Measurements from ENCODE around the gene INPP5J.
"Not testable (repeated sequence)": the region's sequence is repeated elsewhere in the genome, so short reads cannot be mapped to it uniquely, and the experiment has no call there.

INPP5J gene

GRCh38 chr22:31161386-31161785 lies 38.6 kb downstream of the INPP5J start:
- H3K9me3 ChIP-seq (ENCODE audit: control insufficient read depth in 1 of 2, low read length in 2 of 2), result no peaks in the 10 kb centered on the region
- H3K4me3 ChIP-seq (ENCODE audit: low read depth in 1 of 2, low read length in 2 of 2), result peak overlapping the region; percentile 77 to 95
- no peaks in the 10 kb centered on the region for H3K27me3 ChIP-seq (ENCODE audit: low read depth, low read length)
- peak overlapping the region; percentile 91 for H3K27ac ChIP-seq (ENCODE audit: low read length)
- H3K36me3 ChIP-seq (ENCODE audit: control insufficient read depth in 1 of 2, insufficient read depth in 2 of 2, low read length in 2 of 2), result peaks cover 0 to 3% of the 10 kb centered on the region in 2 donors
- H3K4me1 ChIP-seq (ENCODE audit: control insufficient read depth in 1 of 2, insufficient read depth in 2 of 2, low read length in 2 of 2), result peaks cover 16 to 26% of the 10 kb centered on the region in 2 donors

- Histone ChIP-seq H3K36me3 (ENCODE audit: control insufficient read depth in 1 of 2, insufficient read depth in 2 of 2, low read length in 2 of 2) (peaks cover 1 to 3% of the 10 kb centered on the region in 2 donors), H3K4me1 (ENCODE audit: control insufficient read depth in 1 of 2, insufficient read depth in 2 of 2, low read length in 2 of 2) (peaks cover 16 to 26% of the 10 kb centered on the region in 2 donors), H3K9me3 (ENCODE audit: control insufficient read depth in 1 of 2, low read length in 2 of 2) (no peaks in the 10 kb centered on the region), H3K27ac (ENCODE audit: low read length) (peak overlapping the region; percentile 91), H3K4me3 (ENCODE audit: low read depth in 1 of 2, low read length in 2 of 2) (peak overlapping the region in 1 of 2 donors; percentile 77), H3K27me3 (ENCODE audit: low read depth, low read length) (no peaks in the 10 kb centered on the region)
Measured at GRCh38 chr22:31162015-31162765, 39.4 kb downstream of the INPP5J start.

- no peaks in the 10 kb centered on the region for H3K27me3 ChIP-seq (ENCODE audit: low read depth, low read length)
- no peak overlapping the region for H3K4me3 ChIP-seq (ENCODE audit: low read depth in 1 of 2, low read length in 2 of 2)
- H3K9me3 ChIP-seq (ENCODE audit: control insufficient read depth in 1 of 2, low read length in 2 of 2), result no peaks in the 10 kb centered on the region
- peaks cover 3 to 6% of the 10 kb centered on the region in 2 donors for H3K36me3 ChIP-seq (ENCODE audit: control insufficient read depth in 1 of 2, insufficient read depth in 2 of 2, low read length in 2 of 2)
- peaks cover 4 to 25% of the 10 kb centered on the region in 2 donors for H3K4me1 ChIP-seq (ENCODE audit: control insufficient read depth in 1 of 2, insufficient read depth in 2 of 2, low read length in 2 of 2)
- no peak overlapping the region for H3K27ac ChIP-seq (ENCODE audit: low read length)
Measured at GRCh38 chr22:31170971-31171370, 48.2 kb downstream of the INPP5J start.

- not testable (repeated sequence) for H3K27ac ChIP-seq (ENCODE audit: low read length); H3K36me3 ChIP-seq (ENCODE audit: control insufficient read depth in 1 of 2, insufficient read depth in 2 of 2, low read length in 2 of 2); H3K27me3 ChIP-seq (ENCODE audit: low read depth, low read length); H3K4me3 ChIP-seq (ENCODE audit: low read depth in 1 of 2, low read length in 2 of 2); H3K9me3 ChIP-seq (ENCODE audit: control insufficient read depth in 1 of 2, low read length in 2 of 2)
- peaks cover 4 to 25% of the 10 kb centered on the region in 2 donors for H3K4me1 ChIP-seq (ENCODE audit: control insufficient read depth in 1 of 2, insufficient read depth in 2 of 2, low read length in 2 of 2)
Measured at GRCh38 chr22:31171734-31172133, 49.0 kb downstream of the INPP5J start.

- Histone ChIP-seq H3K9me3 (ENCODE audit: control insufficient read depth in 1 of 2, low read length in 2 of 2) (no peaks in the 10 kb centered on the region), H3K27ac (ENCODE audit: low read length) (peak overlapping the region; percentile 65), H3K4me3 (ENCODE audit: low read depth in 1 of 2, low read length in 2 of 2) (no peak overlapping the region), H3K36me3 (ENCODE audit: control insufficient read depth in 1 of 2, insufficient read depth in 2 of 2, low read length in 2 of 2) (peaks cover 0 to 3% of the 10 kb centered on the region in 2 donors), H3K27me3 (ENCODE audit: low read depth, low read length) (no peaks in the 10 kb centered on the region), H3K4me1 (ENCODE audit: control insufficient read depth in 1 of 2, insufficient read depth in 2 of 2, low read length in 2 of 2) (peaks cover 0 to 15% of the 10 kb centered on the region in 2 donors)
Measured at GRCh38 chr22:31173386-31174145, 50.8 kb downstream of the INPP5J start.

- Histone ChIP-seq H3K36me3 (ENCODE audit: control insufficient read depth in 1 of 2, insufficient read depth in 2 of 2, low read length in 2 of 2) (peaks cover 0 to 3% of the 10 kb centered on the region in 2 donors), H3K4me3 (ENCODE audit: low read depth in 1 of 2, low read length in 2 of 2) (no peak overlapping the region), H3K27ac (ENCODE audit: low read length) (peak overlapping the region; percentile 56), H3K27me3 (ENCODE audit: low read depth, low read length) (no peaks in the 10 kb centered on the region), H3K9me3 (ENCODE audit: control insufficient read depth in 1 of 2, low read length in 2 of 2) (no peaks in the 10 kb centered on the region), H3K4me1 (ENCODE audit: control insufficient read depth in 1 of 2, insufficient read depth in 2 of 2, low read length in 2 of 2) (peaks cover 0 to 6% of the 10 kb centered on the region in 2 donors)
Measured at GRCh38 chr22:31176923-31177322, 54.2 kb downstream of the INPP5J start.

GRCh38 chr22:31177420-31178162 lies 54.8 kb downstream of the INPP5J start:
- peaks cover 0 to 3% of the 10 kb centered on the region in 2 donors for H3K36me3 ChIP-seq (ENCODE audit: control insufficient read depth in 1 of 2, insufficient read depth in 2 of 2, low read length in 2 of 2)
- peak overlapping the region; percentile 56 for H3K27ac ChIP-seq (ENCODE audit: low read length)
- no peak overlapping the region for H3K4me3 ChIP-seq (ENCODE audit: low read depth in 1 of 2, low read length in 2 of 2)
- no peaks in the 10 kb centered on the region for H3K9me3 ChIP-seq (ENCODE audit: control insufficient read depth in 1 of 2, low read length in 2 of 2)
- no peaks in the 10 kb centered on the region for H3K27me3 ChIP-seq (ENCODE audit: low read depth, low read length)
- H3K4me1 ChIP-seq (ENCODE audit: control insufficient read depth in 1 of 2, insufficient read depth in 2 of 2, low read length in 2 of 2), result peaks cover 0 to 6% of the 10 kb centered on the region in 2 donors

- Histone ChIP-seq H3K9me3 (ENCODE audit: control insufficient read depth in 1 of 2, low read length in 2 of 2) (no peaks in the 10 kb centered on the region), H3K27ac (ENCODE audit: low read length) (no peak overlapping the region), H3K27me3 (ENCODE audit: low read depth, low read length) (no peaks in the 10 kb centered on the region), H3K4me1 (ENCODE audit: control insufficient read depth in 1 of 2, insufficient read depth in 2 of 2, low read length in 2 of 2) (no peaks in the 10 kb centered on the region), H3K36me3 (ENCODE audit: control insufficient read depth in 1 of 2, insufficient read depth in 2 of 2, low read length in 2 of 2) (peaks cover 0 to 3% of the 10 kb centered on the region in 2 donors), H3K4me3 (ENCODE audit: low read depth in 1 of 2, low read length in 2 of 2) (no peak overlapping the region)
Measured at GRCh38 chr22:31178859-31179258, 56.1 kb downstream of the INPP5J start.

- Histone ChIP-seq H3K36me3 (ENCODE audit: control insufficient read depth in 1 of 2, insufficient read depth in 2 of 2, low read length in 2 of 2) (peaks cover 0 to 3% of the 10 kb centered on the region in 2 donors), H3K9me3 (ENCODE audit: control insufficient read depth in 1 of 2, low read length in 2 of 2) (no peaks in the 10 kb centered on the region), H3K27ac (ENCODE audit: low read length) (no peak overlapping the region), H3K27me3 (ENCODE audit: low read depth, low read length) (no peaks in the 10 kb centered on the region), H3K4me3 (ENCODE audit: low read depth in 1 of 2, low read length in 2 of 2) (no peak overlapping the region), H3K4me1 (ENCODE audit: control insufficient read depth in 1 of 2, insufficient read depth in 2 of 2, low read length in 2 of 2) (no peaks in the 10 kb centered on the region)
Measured at GRCh38 chr22:31179345-31179744, 56.6 kb downstream of the INPP5J start.

- Histone ChIP-seq H3K36me3 (ENCODE audit: control insufficient read depth in 1 of 2, insufficient read depth in 2 of 2, low read length in 2 of 2) (peaks cover 5 to 11% of the 10 kb centered on the region in 2 donors), H3K4me1 (ENCODE audit: control insufficient read depth in 1 of 2, insufficient read depth in 2 of 2, low read length in 2 of 2) (no peaks in the 10 kb centered on the region), H3K27me3 (ENCODE audit: low read depth, low read length) (no peaks in the 10 kb centered on the region), H3K27ac (ENCODE audit: low read length) (no peak overlapping the region), H3K4me3 (ENCODE audit: low read depth in 1 of 2, low read length in 2 of 2) (no peak overlapping the region), H3K9me3 (ENCODE audit: control insufficient read depth in 1 of 2, low read length in 2 of 2) (no peaks in the 10 kb centered on the region)
Measured at GRCh38 chr22:31184015-31184414, 61.2 kb downstream of the INPP5J start.
